NCI-H2107 treated with DMSO at 0.1 percent for 48 hours (cell line): ENCODE data around the gene BCR.
"Not testable (repeated sequence)": the region's sequence is repeated elsewhere in the genome, so short reads cannot be mapped to it uniquely, and the experiment has no call there.

Experiments
- DNase-seq: peaks from one replicate; lab custom pipeline; 2025; ENCODE audit not compliant: unreplicated experiment; lab: John Stamatoyannopoulos, UW

Gene BCR

DNA sequence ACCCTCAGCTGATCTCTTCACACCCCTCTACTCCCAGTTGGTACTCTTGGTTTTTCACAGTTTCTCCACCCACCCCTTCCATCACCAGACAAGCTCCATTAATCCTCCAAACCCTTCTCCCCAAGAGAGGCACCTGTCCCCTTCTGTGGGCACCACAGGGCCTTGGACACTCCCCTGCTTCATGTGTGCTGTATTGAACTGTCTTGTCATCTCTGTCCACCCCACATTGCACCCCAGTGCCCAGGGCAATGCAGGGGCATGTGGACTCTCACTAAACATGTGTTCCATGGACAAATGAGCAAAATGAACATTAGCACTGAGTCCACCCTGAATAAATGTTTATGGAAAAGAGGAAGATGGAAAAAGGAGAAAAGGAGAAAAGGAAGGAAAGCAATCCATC is 181.4 kb downstream of the BCR start:
- DNase-seq = no peak

DNA sequence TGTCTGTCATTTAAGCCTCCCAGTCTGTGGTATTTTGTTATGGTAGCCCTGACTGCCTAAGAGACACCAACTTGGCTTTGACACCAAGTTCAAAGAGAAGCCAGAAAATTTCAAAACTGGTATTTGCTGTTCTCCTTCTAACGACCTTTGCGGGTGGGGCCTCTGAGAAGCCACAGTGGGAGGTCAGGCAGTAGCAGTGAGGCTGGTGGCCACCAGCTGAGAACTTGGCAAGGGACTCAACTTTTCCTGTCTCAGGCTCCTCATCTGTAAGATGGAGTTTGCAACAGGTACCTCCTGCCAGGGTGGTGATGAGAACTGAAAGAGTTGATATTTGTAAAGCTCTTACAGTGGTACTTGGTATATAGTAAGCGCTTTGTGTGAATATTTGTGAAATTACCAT is 183.4 kb downstream of the BCR start:
- no peak for DNase-seq

DNA sequence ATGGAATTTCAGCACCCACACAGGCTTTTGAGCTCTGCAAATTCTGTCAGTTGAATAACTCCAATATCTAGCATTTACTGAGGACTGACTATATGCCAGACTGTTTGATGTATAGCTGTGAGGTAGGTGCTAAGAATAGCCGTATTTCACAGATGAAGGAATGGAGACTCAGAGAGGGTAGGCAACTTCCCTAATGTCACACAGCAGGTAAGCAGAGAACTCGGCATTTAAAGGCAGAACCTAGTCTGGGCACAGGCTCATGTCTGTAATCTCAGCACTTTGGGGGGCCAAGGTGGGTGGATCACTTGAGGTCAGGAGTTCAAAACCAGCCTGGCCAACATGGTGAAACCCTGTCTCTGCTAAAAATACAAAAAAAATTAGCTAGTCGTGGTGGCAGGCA is 184.1 kb downstream of the BCR start:
- DNase-seq = no peak

DNA sequence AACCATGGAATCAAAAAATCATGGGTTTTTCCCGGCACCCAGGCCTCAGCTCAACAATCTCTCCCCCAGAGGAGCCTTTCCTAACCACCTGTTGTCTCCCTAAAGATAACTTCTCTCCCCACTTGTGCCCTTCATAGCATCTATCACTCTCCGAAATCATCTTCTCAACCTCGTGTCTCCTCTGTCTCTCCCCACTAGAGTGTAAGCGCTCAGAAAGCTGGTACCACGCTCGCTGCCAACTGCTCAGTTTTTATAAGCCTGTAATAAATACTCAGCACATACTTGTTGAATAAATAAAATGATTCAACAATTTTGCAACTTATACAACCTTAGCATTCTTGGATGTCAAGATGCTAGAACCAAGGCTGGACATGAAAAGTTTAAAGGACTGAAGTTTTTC is 185.2 kb downstream of the BCR start:
- no peak for DNase-seq

DNA sequence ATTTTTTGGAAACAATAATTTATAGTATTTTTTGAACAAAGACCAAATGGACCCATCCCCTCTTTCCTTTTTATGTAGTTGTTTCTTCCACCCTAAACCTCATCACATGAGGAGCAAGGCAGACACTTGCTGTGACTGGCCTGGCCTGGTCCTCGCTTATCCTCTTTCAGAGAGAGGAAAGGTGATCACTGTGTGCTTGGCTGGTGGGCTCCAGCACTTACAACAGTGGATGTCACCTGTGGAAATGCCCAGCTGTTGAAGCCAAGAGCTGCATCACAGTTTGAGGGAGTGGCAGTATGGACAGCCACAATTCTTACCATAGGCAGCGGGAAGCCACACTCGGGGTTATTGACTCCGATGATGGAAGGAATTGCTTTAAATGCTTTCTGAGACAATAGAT is 185.7 kb downstream of the BCR start:
- no peak for DNase-seq

DNA sequence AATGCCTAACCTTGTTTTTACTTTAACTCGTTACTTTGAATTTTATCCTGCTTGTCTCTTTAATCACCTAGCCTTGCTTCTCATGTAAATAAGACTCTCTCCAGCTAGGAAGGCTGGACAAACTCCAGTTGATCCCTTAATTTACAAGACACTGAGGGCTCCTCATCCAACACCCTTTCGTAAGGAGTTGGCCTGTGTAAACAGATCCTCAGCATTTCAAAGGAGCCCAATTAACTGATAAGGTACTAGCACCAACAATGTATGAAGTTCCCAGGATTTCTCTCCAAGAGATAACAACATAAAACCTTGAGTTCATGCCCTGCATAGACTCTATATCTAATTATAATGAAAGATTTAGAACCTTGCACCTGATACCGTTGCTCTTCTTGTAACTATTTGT is 186.9 kb downstream of the BCR start:
- not testable (repeated sequence) for DNase-seq
